HEK293 (cell line): ENCODE data around the gene CTDSPL2.

ENCODE experiments used
- CTCF ChIA-PET: fragments of 350-600 bp; formaldehyde crosslinking; extraction: SDS; loops from one replicate; lab custom pipeline; 2021; ENCODE audit warnings: antibody characterized with exemption; lab: Yijun Ruan, JAX
- POLR2A ChIA-PET: fragments of 300-600 bp; formaldehyde crosslinking; extraction: SDS; loops from one replicate; lab custom pipeline; 2020; ENCODE audit warnings: antibody characterized with exemption, inconsistent platforms; lab: Yijun Ruan, JAX
- H3K27ac ChIP-seq: fragments of 200-500 bp; sonication (Bioruptor generic); 2 replicates; pipeline ENCODE4 v1.5.1; 2014; ENCODE audit warnings: low read depth, low read length, control low read depth, inconsistent platforms; ENCODE audit errors: extremely low read depth
- H3K36me3 ChIP-seq, 2 experiments: fragments of 200-500 bp in 1 of 2; sonication (Bioruptor generic) in 1 of 2; 1 replicate in 1 of 2; 2 replicates in 1 of 2; pipeline ENCODE4 v1.5.1; 2014 to 2017; ENCODE audit warnings: inconsistent platforms in 2 of 2, low read length in 2 of 2; ENCODE audit not compliant: control insufficient read depth in 2 of 2, insufficient read depth in 1 of 2
- H3K4me1 ChIP-seq: fragments of 200-500 bp; sonication (Bioruptor generic); 2 replicates; pipeline ENCODE4 v1.5.1; 2014; ENCODE audit warnings: mild to moderate bottlenecking, low read length, inconsistent platforms; ENCODE audit not compliant: control insufficient read depth, insufficient read depth
- H3K4me3 ChIP-seq: 2 replicates; pipeline ENCODE4 v1.5.1; 2011; ENCODE audit warnings: low read depth, mild to moderate bottlenecking, control low read depth, low read length, moderate library complexity
- H3K9me3 ChIP-seq: fragments of 200-500 bp; sonication (Bioruptor generic); 2 replicates; pipeline ENCODE4 v1.5.1; 2014; ENCODE audit warnings: low read depth, low read length, inconsistent platforms; ENCODE audit not compliant: control insufficient read depth, insufficient read depth
- BCL11B ChIP-seq: fragments of 450-650 bp; formaldehyde crosslinking; IDR thresholded peaks from 2 replicates; pipeline ENCODE4 v1.5.1; 2016; ENCODE audit warnings: low read depth, missing biosample characterization, missing genetic modification characterization
- GLIS1 ChIP-seq: fragments of 450-650 bp; formaldehyde crosslinking; IDR thresholded peaks from 2 replicates; pipeline ENCODE4 v1.5.1; 2016; ENCODE audit warnings: missing biosample characterization, missing genetic modification characterization
- KLF17 ChIP-seq: fragments of 450-650 bp; formaldehyde crosslinking; IDR thresholded peaks from 2 replicates; pipeline ENCODE4 v1.5.1; 2016; ENCODE audit warnings: missing biosample characterization, missing genetic modification characterization
- PRDM10 ChIP-seq: fragments of 450-650 bp; formaldehyde crosslinking; IDR thresholded peaks from 2 replicates; pipeline ENCODE4 v1.5.1; 2016; ENCODE audit warnings: missing biosample characterization, missing genetic modification characterization
- PRDM2 ChIP-seq: fragments of 450-650 bp; formaldehyde crosslinking; IDR thresholded peaks from 2 replicates; pipeline ENCODE4 v1.5.1; 2016; ENCODE audit warnings: missing biosample characterization, missing genetic modification characterization, borderline replicate concordance
- SP2 ChIP-seq: fragments of 450-650 bp; formaldehyde crosslinking; IDR thresholded peaks from 2 replicates; pipeline ENCODE4 v1.5.1; 2016; ENCODE audit warnings: missing biosample characterization, missing genetic modification characterization
- YY2 ChIP-seq: fragments of 450-650 bp; formaldehyde crosslinking; IDR thresholded peaks from 2 replicates; pipeline ENCODE4 v1.5.1; 2016; ENCODE audit warnings: missing biosample characterization, missing genetic modification characterization
- ZNF121 ChIP-seq: fragments of 450-650 bp; formaldehyde crosslinking; IDR thresholded peaks from 2 replicates; pipeline ENCODE4 v1.5.1; 2016; ENCODE audit warnings: missing biosample characterization, missing genetic modification characterization
- ZNF133 ChIP-seq: fragments of 450-650 bp; formaldehyde crosslinking; IDR thresholded peaks from 2 replicates; pipeline ENCODE4 v1.5.1; 2016; ENCODE audit warnings: missing biosample characterization, missing genetic modification characterization
- ZNF146 ChIP-seq: fragments of 450-650 bp; formaldehyde crosslinking; IDR thresholded peaks from 2 replicates; pipeline ENCODE4 v1.5.1; 2016; ENCODE audit warnings: missing biosample characterization, missing genetic modification characterization
- ZNF211 ChIP-seq: fragments of 450-650 bp; formaldehyde crosslinking; IDR thresholded peaks from 2 replicates; pipeline ENCODE4 v1.5.1; 2016; ENCODE audit warnings: low read depth, missing biosample characterization, missing genetic modification characterization
- ZNF37A ChIP-seq: fragments of 450-650 bp; IDR thresholded peaks from 2 replicates; pipeline ENCODE4 v1.5.1; 2018; ENCODE audit warnings: missing biosample characterization, missing genetic modification characterization
- ZNF391 ChIP-seq: fragments of 450-650 bp; formaldehyde crosslinking; IDR thresholded peaks from 2 replicates; pipeline ENCODE4 v1.5.1; 2016; ENCODE audit warnings: low read depth, missing biosample characterization, missing genetic modification characterization, borderline replicate concordance
- ZNF558 ChIP-seq: fragments of 450-650 bp; formaldehyde crosslinking; IDR thresholded peaks from 2 replicates; pipeline ENCODE4 v1.5.1; 2016; ENCODE audit warnings: missing biosample characterization, missing genetic modification characterization
- ZNF768 ChIP-seq: fragments of 450-650 bp; formaldehyde crosslinking; IDR thresholded peaks from 2 replicates; pipeline ENCODE4 v1.5.1; 2018; ENCODE audit warnings: missing biosample characterization, mild to moderate bottlenecking, missing genetic modification characterization
- ZNF843 ChIP-seq: fragments of 450-650 bp; formaldehyde crosslinking; IDR thresholded peaks from 2 replicates; pipeline ENCODE4 v1.5.1; 2016; ENCODE audit warnings: missing biosample characterization, missing genetic modification characterization
- ZSCAN16 ChIP-seq: fragments of 450-650 bp; formaldehyde crosslinking; IDR thresholded peaks from 2 replicates; pipeline ENCODE4 v1.5.1; 2016; ENCODE audit warnings: missing biosample characterization, missing genetic modification characterization

The CTDSPL2 gene

GRCh38 chr15:44468709-44469385, 41.4 kb downstream of the CTDSPL2 start:
- no peak overlapping the region for H3K4me3 ChIP-seq
- H3K27ac ChIP-seq, result no peak overlapping the region
- ChIA-PET POLR2A (interaction anchor here (0.5 kb wide), 1 partner anchor 191 kb away, joined by 3 read pairs; no protein-coding TSS in a partner anchor), CTCF (interaction anchor here (0.6 kb wide), 1 partner anchor 33 kb away, joined by 3 read pairs; no protein-coding TSS in a partner anchor)
- TF ChIP-seq ZNF558, result 0 out of 2 replicates have a peak, but pooled peaks have one; percentile 13
- TF ChIP-seq BCL11B (tag by site-specific recombination), result no peak
- peak; percentile 8; the same call in 1 of the 2 replicates for TF ChIP-seq PRDM10
- H3K4me1 ChIP-seq, result no peaks in the 10 kb centered on the region
- no peaks in the 10 kb centered on the region for H3K9me3 ChIP-seq
- peaks cover 12 to 17% of the 10 kb centered on the region in 2 experiments for H3K36me3 ChIP-seq

GRCh38 chr15:44471885-44472455, 44.5 kb downstream of the CTDSPL2 start:
- Histone ChIP-seq H3K4me3 (no peak overlapping the region), H3K27ac (no peak overlapping the region), H3K36me3 (peaks cover 6 to 10% of the 10 kb centered on the region in 2 experiments), H3K4me1 (no peaks in the 10 kb centered on the region), H3K9me3 (no peaks in the 10 kb centered on the region)
- ChIA-PET CTCF (interaction anchor here (1.2 kb wide), 1 partner anchor 10 kb away, joined by 3 read pairs; no protein-coding TSS in a partner anchor), POLR2A (no interaction called here)
- peak; percentile 63; the same call in 1 of the 2 replicates for TF ChIP-seq ZNF146 (tag by site-specific recombination)
- no peak for TF ChIP-seq KLF17

GRCh38 chr15:44479343-44479742, 51.9 kb downstream of the CTDSPL2 start:
- no peak overlapping the region for H3K4me3 ChIP-seq
- ChIA-PET POLR2A (no interaction called here), CTCF (no interaction called here)
- H3K27ac ChIP-seq, result no peak overlapping the region
- H3K9me3 ChIP-seq, result no peaks in the 10 kb centered on the region
- H3K4me1 ChIP-seq, result no peaks in the 10 kb centered on the region
- TF ChIP-seq YY2 (tag by site-specific recombination), result no peak
- peak; percentile 51; the same call in 1 of the 2 replicates for TF ChIP-seq ZNF121
- no peak for TF ChIP-seq ZNF211 (tag by site-specific recombination)
- no peak for TF ChIP-seq ZNF133 (tag by site-specific recombination)
- no peak for TF ChIP-seq ZNF391 (tag by site-specific recombination)
- TF ChIP-seq ZSCAN16, result no peak
- no peaks in the 10 kb centered on the region; a peak in 1 of 3 replicates for H3K36me3 ChIP-seq

- Histone ChIP-seq H3K4me3 (no peak overlapping the region), H3K9me3 (no peaks in the 10 kb centered on the region), H3K4me1 (no peaks in the 10 kb centered on the region), H3K27ac (no peak overlapping the region), H3K36me3 (peaks cover 6 to 7% of the 10 kb centered on the region in 2 experiments; a peak in 2 of 3 replicates)
- ChIA-PET CTCF (interaction anchor here (0.7 to 1.7 kb wide), 3 partner anchors 10 to 64 kb away, joined by 3 to 10 read pairs (median 3); no protein-coding TSS in a partner anchor), POLR2A (no interaction called here)
- TF ChIP-seq SP2 (no peak), PRDM2 (tag by site-specific recombination) (no peak), ZNF768 (tag by site-specific recombination) (no peak), ZNF37A (no peak), ZNF843 (tag by site-specific recombination) (no peak), GLIS1 (tag by site-specific recombination) (no peak)
These were observed 54.7 kb downstream of the CTDSPL2 start for GRCh38 chr15:44482090-44482489.
